NCI-H1105 treated with DMSO at 0.1 percent for 48 hours (cell line): ENCODE results near the gene IL12A.

Experiments used
- DNase-seq: peaks from one replicate; lab custom pipeline; 2025; lab: John Stamatoyannopoulos, UW

IL12A gene

DNA sequence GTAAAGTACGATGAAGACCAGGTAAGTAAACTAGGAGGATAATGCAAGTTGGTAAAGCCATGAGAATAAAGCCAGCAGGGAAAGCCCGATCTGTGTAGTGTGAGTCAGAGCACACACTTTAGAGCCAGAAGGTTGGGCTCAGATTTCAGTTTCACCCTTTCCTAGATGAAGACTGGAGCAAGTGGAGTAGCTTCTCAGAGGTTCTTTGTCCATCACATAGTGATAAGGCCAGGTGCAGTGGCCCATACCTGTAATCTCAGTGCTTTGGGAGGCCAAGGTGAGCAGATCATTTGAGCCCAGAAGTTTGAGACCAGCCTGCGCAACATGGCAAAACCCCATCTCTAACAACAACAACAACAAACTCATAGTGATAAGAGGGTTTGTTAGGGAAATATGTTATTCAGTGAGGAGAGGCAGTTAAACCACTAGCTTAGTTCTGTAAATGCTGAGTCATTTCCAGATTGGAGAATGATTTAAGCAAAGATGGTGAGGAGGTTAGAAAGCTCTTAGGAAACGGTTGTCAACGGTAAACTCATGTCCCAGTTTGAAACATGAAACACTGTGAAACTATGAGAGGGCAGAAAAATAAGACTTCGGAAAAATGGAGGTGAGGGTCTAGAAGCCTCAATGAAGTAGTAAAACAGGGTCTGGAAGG, 39.0 kb downstream of the IL12A start:
- no peak for DNase-seq

DNA sequence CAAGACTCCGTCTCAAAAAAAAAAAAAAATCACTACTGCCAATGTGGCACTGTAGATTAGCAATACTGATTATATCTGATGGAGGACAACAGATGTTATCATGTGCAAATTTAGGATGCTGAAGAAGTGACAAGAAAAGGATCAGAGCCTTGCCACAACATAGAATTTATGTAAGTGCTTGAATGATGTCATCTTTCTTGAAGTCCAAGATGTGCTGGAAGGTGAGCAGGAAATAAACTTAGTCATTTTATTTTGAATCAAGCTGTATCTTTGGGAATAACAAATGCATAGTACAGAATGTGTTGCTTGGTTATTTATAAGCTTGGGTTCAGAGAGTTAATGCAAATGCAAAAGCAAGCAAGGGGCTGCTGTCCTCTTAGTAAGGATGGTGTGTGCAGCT, 47.1 kb downstream of the IL12A start:
- DNase-seq, result no peak

DNA sequence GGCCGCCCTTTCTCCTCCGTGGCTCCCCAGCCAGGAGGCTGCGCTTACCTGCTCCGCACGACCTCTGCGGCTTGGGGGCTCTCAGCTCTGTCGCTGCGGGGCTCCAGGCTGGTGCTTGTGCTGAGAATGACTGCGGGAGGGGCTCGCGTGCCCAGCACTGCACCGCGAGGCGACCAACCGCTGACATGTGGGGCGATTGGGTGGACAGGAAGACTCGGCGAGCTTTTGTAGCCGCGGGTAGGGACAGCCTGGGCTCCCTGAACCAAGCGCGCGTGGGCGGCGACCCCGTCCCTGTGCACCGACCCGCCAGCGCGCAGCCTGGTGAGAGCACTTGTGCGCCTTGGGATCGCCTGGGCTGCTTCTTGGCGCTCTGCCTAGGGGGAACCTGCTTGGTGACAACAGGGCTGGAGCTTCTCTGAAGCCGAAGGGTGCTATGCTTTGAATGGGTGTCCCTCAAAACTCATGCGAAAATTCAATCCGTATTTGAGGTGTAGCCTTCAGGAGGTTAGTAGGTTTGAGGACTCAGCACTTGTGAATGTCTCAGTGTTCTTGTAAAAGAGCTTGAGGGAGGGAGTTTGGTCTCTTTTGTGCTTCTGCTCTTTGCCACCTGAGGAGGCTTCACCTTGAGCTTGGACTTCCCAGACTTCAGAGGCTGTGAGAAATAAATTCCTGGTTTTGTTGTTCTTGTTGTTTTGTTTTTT, 50.4 kb downstream of the IL12A start:
- peak; percentile 79 for DNase-seq

DNA sequence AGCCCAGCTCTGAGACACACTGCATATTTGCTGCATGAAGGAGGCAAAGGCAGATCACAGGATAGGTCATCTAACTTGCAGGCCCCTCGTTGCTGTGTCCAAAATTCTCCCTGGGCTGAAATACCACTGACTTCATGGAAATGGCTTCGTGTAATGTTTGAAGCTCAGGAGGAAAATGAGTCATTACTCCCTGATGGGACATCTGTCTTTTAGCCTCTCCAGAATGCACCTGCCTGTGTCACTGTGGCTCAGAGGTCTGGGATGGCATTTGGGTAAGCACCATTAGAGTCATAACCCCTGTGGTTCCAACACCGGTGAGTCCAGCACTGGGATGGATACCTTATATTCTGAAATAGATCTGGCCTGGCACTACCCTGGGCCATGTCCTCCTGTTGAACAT, 51.5 kb downstream of the IL12A start:
- DNase-seq, result no peak

GRCh38 chr3:160041465-160041864, 52.8 kb downstream of the IL12A start:
- DNase-seq, result no peak

DNA sequence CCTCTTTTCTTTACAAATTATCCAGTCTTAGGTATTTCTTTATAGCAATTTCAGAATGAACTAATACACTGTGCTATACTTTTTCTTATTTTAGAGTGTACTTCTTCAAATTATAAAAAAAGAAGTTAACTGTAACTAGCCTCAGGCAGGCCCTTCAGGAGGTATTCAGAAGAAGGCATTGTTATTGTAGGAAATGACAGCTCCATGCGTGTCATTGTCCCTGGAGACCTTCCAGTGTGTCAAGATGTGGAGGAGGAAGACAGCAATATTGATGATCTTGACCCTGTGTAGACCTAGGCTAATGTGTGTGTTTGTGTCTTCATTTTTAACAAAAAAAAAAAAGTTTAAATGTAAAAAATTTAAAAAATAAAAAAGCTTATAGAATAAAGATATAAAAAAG, 55.5 kb downstream of the IL12A start:
- no peak for DNase-seq
